Measurements from ENCODE around the gene ANKRD63.

ANKRD63 gene

GRCh38 chr15:40279437-40280141 is 3.3 kb downstream of the ANKRD63 start:
- peak; percentile 50 to 64 for DNase-seq (ENCODE audit: low read depth in 1 of 2, low spot score in 1 of 2)

GRCh38 chr15:40278026-40278425 is 4.8 kb downstream of the ANKRD63 start:
- no peak for DNase-seq (ENCODE audit: low read depth in 1 of 2, low spot score in 1 of 2)

- no peak for DNase-seq (ENCODE audit: low read depth in 1 of 2, low spot score in 1 of 2)
Measured at GRCh38 chr15:40277471-40277870, 5.4 kb downstream of the ANKRD63 start.

GRCh38 chr15:40276927-40277326 is 5.9 kb downstream of the ANKRD63 start:
- no peak for DNase-seq (ENCODE audit: low read depth in 1 of 2, low spot score in 1 of 2)

GRCh38 chr15:40275954-40276353 is 6.9 kb downstream of the ANKRD63 start:
- no peak for DNase-seq (ENCODE audit: low read depth in 1 of 2, low spot score in 1 of 2)

GRCh38 chr15:40275523-40275922 is 7.3 kb downstream of the ANKRD63 start:
- no peak for DNase-seq (ENCODE audit: low read depth in 1 of 2, low spot score in 1 of 2)

- peak; percentile 88 to 89 for DNase-seq (ENCODE audit: low read depth in 1 of 2, low spot score in 1 of 2)
Measured at GRCh38 chr15:40274350-40275274, 8.3 kb downstream of the ANKRD63 start.

- DNase-seq (ENCODE audit: low read depth in 1 of 2, low spot score in 1 of 2): no peak
Measured at GRCh38 chr15:40273428-40273827, 9.4 kb downstream of the ANKRD63 start.

- no peak for DNase-seq (ENCODE audit: low read depth in 1 of 2, low spot score in 1 of 2)
Measured at GRCh38 chr15:40272485-40273056, 10.3 kb downstream of the ANKRD63 start.

GRCh38 chr15:40271685-40272484 is 11.0 kb downstream of the ANKRD63 start:
- no peak for DNase-seq (ENCODE audit: low read depth in 1 of 2, low spot score in 1 of 2)

- DNase-seq (ENCODE audit: low read depth in 1 of 2, low spot score in 1 of 2): no peak
Measured at GRCh38 chr15:40270246-40270995, 12.4 kb downstream of the ANKRD63 start.

- no peak for DNase-seq (ENCODE audit: low read depth in 1 of 2, low spot score in 1 of 2)
Measured at GRCh38 chr15:40269604-40270003, 13.3 kb downstream of the ANKRD63 start.

- no peak for DNase-seq (ENCODE audit: low read depth in 1 of 2, low spot score in 1 of 2)
Measured at GRCh38 chr15:40267670-40268069, 15.2 kb downstream of the ANKRD63 start.

- DNase-seq (ENCODE audit: low read depth in 1 of 2, low spot score in 1 of 2): no peak
Measured at GRCh38 chr15:40266828-40267304, 16.0 kb downstream of the ANKRD63 start.

- no peak for DNase-seq (ENCODE audit: low read depth in 1 of 2, low spot score in 1 of 2)
Measured at GRCh38 chr15:40265875-40266274, 17.0 kb downstream of the ANKRD63 start.

GRCh38 chr15:40265355-40265754 is 17.5 kb downstream of the ANKRD63 start:
- no peak for DNase-seq (ENCODE audit: low read depth in 1 of 2, low spot score in 1 of 2)

GRCh38 chr15:40264321-40265153 is 18.3 kb downstream of the ANKRD63 start:
- no peak for DNase-seq (ENCODE audit: low read depth in 1 of 2, low spot score in 1 of 2)

GRCh38 chr15:40263024-40263754 is 19.7 kb downstream of the ANKRD63 start:
- DNase-seq (ENCODE audit: low read depth in 1 of 2, low spot score in 1 of 2): no peak

- no peak for DNase-seq (ENCODE audit: low read depth in 1 of 2, low spot score in 1 of 2)
Measured at GRCh38 chr15:40259021-40259420, 23.8 kb downstream of the ANKRD63 start.
